Midbrain (tissue), 1 donor: ENCODE data around the gene AK1.
A peak's percentile ranks its signal among the peaks of the same experiment; 100 is the strongest.

Experiments
- DNase-seq: peaks from one replicate; lab custom pipeline; 2025; lab: John Stamatoyannopoulos, UW

Gene AK1

GRCh38 chr9:127868278-127868902, 9.1 kb downstream of the AK1 start:
- DNase-seq, result no peak

- no peak for DNase-seq
Measured at GRCh38 chr9:127867356-127868277, 9.9 kb downstream of the AK1 start.

DNA sequence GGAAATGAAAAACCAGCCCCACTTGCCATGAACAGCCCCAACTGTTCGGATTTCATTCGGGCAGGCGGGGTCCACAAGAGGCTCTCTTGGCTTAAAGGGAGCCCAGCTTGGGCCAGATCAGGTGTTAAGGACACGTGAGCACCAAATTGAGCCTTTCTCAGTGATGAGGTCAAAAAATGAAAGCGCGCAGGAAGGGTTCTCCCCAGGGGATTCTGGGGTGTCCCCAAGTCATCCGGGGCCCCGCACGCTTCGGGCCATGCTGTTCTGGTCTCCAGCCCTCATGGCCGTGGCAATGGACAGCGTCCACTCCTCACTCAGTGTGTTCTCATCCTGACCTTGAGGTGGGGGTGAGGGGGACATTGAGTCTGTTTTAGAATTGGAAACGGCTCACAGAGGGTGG, 10.9 kb downstream of the AK1 start:
- no peak for DNase-seq

GRCh38 chr9:127865645-127866464, 11.6 kb downstream of the AK1 start:
- DNase-seq, result no peak

DNA sequence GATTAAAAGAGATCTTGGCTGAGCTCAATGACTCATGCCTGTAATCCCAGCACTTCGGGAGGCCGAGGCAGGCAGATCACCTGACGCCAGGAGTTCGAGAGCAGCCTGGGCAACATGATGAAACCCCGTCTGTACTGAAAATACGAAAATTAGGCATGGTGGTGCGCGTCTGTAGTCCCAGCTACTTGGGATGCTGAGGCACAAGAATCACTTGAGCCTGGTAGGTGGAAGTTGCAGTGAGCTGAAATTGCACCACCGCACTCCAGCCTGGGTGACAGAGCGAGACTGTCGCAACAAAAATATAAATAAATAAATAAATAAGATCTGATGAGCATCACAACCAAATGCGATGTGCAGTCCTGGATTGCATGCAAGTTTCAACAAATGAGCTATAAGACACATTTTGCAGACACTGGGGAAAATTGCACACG, 14.3 kb downstream of the AK1 start:
- no peak for DNase-seq

DNA sequence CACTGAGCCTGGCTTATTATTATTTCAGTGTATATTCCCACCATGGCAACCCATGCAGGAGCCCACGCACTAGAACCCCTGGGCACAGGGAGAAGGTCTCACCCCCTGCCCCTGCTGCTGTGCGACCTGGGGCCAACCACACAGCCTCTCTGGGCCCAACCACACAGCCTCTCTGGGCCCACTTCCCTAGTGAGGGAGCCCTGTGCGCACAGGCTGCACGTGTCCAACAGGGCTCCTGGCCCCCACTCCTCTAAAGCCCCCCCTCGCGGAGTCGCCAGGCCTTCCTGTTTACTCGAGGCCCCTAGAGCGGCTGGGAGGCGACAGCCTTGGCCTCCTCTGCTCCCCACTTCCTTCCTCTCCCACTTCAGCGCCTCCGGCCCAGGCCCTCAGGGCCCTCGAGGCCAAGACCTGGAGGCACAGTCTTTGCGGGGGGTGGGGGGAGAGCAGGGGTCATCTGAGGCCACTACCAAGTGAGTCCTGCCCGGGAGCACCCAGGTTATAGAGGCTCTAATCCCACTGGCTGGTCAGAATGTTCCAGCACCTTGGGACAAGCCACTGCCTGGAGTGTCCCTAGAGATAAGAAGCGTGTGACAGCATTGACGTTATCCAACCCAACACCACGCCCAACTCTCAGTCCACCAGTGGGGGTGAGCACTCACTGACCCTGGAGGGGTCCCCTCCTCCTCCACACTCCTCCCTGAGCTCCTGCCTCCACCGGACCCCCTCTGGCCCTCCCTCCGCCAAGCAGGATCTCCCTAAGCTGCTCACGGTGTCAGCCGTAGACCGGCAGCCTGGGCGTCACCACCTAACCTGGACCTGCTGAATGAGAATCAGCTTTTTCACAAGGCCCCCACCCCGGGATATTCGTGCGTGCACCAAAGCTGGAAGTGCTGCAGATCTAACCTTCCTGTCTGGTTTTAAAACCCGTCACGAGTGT, 15.1 kb downstream of the AK1 start:
- peak; percentile 55 for DNase-seq

DNA sequence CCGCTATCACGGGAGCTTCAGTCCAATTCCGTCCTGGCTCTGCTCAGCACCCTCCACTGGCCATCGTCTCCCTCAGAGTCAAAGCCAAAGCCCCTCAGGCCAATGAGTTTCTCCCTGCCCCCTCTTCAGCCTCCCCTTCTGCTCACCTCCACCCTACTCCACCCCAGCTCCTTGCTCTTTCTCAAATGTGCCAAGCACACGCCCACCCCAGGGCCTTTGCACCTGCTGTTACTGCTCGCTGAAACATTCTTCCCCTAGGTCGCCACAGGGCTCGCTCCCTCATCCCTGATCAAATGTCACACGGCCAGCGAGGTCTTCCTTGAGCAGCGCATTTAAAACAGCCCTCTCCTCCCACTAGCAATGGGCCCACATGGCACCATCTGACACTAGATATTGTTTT, 16.7 kb downstream of the AK1 start:
- DNase-seq, result no peak

DNA sequence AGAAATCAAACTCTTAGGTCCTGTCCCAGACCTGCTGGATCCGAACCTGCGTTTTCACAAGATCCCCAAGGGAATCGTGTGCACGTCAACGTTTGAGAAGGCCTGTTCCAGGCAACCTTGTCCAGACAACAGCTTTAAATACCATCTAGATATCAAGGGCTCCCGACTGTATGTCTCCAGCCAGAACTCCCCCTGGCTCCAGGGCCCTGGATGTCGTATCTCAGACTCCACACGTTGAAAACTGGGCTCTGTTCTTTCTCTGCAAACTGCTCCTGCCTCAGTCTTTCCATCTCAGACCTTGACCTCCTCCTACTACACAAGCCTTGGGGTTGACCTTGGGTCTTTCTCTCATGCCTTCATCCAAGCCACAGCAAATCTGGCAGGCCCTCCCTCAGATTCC, 17.2 kb downstream of the AK1 start:
- no peak for DNase-seq

DNA sequence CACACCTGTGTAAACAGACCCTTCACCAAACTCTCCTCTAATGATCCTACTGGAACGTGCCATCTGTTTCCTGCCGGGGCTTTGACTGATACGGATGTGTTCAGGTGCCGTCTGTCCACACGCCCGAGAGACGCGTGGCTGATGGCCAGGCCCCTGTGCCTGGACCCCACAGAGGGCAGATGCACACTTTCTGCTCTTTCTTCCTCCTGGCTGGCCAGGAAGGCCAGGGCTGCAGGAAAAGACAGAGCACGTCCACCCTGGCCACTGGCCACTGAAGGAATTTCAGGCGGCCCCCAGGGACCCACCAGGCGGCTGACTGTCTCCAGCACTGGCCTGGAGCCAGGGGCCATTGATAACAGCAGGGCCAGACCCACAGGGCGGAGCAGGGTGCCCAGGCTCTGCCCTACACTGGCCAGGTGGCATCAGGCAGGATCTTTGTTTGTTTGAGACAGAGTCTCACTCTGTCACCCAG, 19.4 kb downstream of the AK1 start:
- no peak for DNase-seq

GRCh38 chr9:127857278-127857677, 20.2 kb downstream of the AK1 start:
- DNase-seq, result no peak

DNA sequence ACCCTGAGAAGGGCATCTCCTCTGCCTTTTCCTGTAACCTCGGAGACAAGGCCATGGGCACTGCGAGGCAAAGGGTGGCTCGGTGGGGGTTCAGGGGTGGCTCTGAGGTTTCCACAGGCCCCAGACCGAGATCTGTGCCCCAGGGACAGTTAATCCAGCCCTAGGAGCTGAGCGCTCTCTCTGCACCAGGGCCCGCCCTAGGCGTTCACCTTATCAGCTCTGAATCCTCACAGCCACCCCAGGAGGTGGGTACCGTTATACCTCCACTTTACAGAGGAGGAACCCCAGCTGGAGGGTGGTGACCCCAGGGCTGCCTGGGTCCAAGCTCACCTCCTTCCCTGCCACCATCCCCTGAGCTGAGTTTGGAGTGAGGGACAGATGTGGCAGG, 20.8 kb downstream of the AK1 start:
- no peak for DNase-seq

GRCh38 chr9:127856094-127856728, 21.3 kb downstream of the AK1 start:
- DNase-seq, result no peak

DNA sequence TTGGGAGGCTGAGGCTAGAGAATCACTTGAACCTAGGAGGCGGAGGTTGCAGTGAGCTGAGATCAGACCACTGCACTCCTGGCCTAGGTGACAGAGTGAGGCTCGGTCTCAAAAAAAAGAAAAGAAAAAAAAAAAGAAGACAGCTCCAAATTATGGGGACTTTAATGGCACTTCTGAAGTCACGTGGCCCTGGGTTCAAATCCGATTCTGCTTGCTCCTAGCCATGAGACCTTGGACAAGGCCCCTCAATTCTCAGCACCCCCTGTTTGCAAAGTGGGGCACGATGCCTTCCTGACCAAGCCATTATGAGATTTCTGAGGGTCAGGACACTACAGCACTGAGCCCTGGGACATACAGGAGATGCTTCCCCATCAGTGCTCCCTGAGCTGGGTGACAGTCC, 22.0 kb downstream of the AK1 start:
- DNase-seq, result no peak

DNA sequence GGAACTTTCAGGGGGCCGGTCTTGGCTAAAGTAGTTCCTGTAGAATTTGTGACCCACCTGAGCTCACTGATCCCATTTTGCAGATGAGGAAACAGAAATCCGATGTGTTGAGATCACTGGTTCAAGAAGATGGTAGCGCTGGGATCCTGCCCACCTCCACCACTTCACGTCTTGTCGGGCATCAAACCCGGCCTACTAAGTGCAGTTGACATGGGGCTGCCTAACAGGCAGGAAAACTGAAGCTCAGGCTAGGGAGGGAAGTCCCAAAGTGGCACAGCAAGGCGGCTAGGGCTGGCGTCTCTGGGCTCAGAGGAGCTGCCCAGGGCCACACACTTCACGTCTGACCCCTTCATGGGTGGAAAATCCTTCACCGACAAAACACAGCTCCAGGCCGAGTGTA, 22.5 kb downstream of the AK1 start:
- no peak for DNase-seq

GRCh38 chr9:127854184-127854806, 23.2 kb downstream of the AK1 start, which contains the start of gene ENG:
Gene ENG, minus strand, starts transcription at chr9:127854658. Its CDS starts 303 bp downstream, at chr9:127854355.
- DNase-seq, result no peak

- no peak for DNase-seq
Measured at GRCh38 chr9:127853312-127854183, 23.9 kb downstream of the AK1 start.

DNA sequence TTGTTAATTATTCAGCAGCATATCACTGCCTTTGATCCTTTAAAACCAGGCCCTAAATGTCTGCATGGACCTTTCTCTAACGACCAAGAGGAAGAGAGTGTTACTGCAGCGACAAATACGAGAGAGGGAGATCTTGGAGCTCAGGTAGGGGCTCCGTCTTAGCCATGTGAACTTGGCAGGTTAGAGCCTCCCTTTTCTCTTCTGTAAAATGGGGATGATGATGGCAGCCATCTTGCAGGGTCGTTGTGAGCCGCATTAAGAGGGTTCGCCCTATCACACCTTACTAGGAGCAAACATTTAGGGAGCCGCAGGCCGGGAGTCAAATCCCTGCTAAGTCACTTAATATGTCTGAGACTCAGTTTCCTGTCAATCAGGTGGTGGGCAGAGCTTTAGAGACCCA, 24.6 kb downstream of the AK1 start:
- no peak for DNase-seq

DNA sequence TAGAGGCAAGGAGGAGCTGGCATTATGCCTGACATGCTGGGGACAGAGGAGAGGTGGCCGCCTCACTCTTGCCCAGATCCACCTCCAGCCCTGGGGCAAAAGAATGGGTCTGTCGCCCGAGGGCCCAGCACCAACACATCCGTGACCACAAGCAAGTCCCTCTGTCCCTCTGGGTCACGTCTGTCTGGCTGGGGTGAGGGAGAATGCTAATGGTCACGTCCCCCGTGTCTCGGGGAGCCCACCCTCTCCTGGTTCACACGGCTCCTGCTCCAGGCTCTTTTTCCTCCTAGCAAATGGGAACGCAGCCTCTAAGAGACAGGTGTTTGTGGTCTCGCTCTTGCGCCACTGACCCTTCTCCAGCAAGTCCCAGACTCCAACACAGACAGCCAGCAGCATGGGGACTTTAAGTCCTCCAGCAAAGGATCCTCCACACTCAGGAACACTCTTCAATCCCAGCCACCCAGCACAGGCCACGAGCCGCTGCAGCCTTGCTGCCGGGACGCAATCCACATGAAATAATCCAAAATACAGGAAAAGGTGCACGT, 27.1 kb downstream of the AK1 start:
- DNase-seq, result no peak
